Activated CD8-positive, alpha-beta memory T cell treated with anti-CD3 and anti-CD28 coated beads, Interleukin-2, amount 50 U/mL, for 48 hours (primary cell): ENCODE data around the gene XXYLT1.
A peak's percentile ranks its signal among the peaks of the same experiment; 100 is the strongest.
"Not testable (repeated sequence)": the region's sequence is repeated elsewhere in the genome, so short reads cannot be mapped to it uniquely, and the experiment has no call there.

Experiments used
- DNase-seq: peaks from one replicate; pipeline ENCODE4 v3.0.0-alpha.2; 2020

The XXYLT1 gene

DNA sequence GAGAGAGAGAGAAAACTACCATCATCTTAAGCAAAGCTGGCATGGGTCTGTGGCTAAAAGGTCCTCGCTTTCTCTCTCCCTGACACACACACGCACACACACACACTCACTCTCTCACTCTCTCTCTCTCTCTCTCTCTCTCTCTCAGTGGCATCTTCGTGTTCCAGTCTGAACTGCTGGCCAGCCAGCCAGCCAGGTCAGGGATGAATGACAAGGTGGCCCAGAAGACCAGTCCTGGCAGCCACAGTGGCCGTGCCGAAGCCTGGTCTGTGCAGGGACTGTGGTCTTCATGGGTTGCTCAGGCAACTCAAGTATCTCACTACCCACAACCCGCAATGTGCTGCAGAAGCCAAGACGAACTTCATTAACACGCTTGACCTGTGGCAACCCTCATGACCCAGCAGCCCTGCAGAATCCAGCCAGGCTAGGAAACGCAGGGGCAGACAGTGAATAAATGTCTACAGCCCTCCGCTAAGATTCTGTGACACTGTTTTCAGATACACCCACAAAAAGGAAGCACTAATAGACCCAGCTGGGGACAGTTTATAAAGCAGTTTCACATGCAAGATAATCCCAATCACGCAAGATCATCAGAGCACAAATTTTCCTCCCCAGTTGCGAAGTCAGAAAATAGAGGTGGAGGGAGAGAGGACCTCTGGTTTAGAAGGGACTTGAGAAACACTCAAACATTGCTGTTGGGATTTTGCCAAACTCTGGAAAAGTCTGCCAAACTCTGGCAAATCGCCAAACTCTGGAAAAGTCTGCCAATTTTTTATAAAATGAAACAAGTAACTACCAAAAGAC is 66.4 kb downstream of the XXYLT1 start:
- peak; percentile 35 for DNase-seq

DNA sequence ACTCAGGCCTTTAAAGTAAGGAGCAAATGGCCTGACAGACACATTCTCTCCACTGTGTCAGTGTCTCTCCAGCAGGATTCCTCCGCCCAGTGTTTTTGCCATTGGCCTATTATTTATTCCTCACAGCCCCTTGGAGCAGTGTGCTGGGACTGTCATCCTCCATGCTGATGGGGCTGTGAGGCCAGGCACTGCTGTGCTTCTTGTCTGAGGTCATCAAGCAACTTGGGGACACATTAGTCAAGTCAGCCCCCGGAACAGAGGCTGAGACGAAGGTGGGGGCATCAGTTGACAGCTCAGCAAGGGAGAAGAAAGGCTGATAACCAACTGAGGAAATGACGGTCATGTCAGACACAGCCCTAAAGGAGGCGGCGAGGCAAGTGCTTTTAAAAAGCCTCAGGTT is 67.4 kb downstream of the XXYLT1 start:
- peak; percentile 54 for DNase-seq

GRCh38 chr3:195201295-195201694 is 69.7 kb downstream of the XXYLT1 start:
- DNase-seq = peak; percentile 6

DNA sequence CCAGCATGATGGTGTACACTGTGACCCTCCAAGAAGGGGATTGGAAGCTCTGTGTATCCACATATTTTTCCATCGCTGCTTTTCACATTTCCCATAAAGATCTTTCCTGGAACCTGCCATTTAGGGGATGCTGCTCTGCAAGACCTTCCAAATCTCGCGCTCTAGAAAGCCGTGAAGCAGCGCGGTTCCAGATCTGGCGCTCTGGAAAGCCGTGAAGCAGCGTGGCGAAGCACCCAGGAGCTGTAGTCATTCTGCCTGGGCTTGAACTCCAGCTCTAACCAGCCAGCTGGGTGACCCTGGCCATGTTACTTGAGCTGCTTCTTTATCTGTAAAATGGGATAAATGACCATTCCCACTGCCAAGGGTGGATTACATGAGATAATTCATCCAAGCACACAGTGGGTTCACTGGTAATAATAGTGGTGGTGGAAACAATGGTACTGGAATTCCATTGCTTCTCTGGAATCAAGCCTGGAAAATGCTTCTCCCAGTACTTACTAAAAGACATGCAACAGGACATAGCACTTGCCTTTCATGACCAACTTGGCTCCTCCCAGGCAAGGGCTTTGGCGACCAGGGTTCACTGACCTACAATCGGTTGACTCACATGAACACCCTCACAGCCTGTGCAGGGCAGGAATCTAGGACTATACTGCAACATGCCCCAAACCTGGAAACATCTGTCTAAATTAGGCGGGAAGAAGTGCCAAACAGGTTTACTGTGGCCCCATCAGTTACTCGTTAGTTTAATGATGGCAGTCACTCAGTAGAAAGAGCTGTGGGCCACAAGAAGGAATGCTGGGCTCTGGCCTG is 70.7 kb downstream of the XXYLT1 start:
- DNase-seq = no peak

- peak; percentile 23 for DNase-seq
Measured at GRCh38 chr3:195198426-195199346, 72.3 kb downstream of the XXYLT1 start.

DNA sequence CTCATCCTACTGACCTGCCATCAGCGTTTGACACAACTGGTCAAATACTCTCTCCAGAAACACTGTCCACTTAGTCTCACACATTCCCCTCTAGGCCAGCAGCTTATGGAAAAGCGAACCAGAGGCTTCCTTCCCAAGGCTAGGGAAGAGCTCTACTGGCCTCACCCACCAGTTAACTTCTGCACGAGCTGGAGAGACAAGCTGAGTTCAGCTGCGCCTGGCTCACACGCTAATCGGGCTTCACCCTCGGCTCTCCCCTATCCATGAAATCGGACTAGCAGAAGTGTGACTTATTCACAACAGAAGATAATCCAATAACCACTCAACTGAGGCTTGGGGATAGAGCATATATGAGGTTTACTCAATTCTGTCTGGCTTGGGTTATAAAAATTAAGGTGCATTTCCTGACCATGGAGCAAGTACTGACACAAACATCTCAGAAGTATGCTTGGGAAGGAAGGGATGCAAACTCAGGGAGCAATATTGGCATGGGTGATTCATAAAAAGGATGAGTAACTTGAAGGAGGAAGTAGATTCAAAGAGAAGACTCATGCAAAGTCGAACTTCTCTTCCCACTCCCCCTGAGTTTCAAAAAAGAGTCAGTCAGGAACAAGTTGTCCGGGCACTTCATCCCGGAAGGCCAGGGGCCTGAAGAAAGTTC is 73.1 kb downstream of the XXYLT1 start:
- peak; percentile 28 for DNase-seq

- peak; percentile 35 for DNase-seq
Measured at GRCh38 chr3:195196266-195196665, 74.7 kb downstream of the XXYLT1 start.

- peak; percentile 45 for DNase-seq
Measured at GRCh38 chr3:195195321-195196209, 75.4 kb downstream of the XXYLT1 start.

GRCh38 chr3:195194559-195195206 is 76.3 kb downstream of the XXYLT1 start:
- no peak for DNase-seq

DNA sequence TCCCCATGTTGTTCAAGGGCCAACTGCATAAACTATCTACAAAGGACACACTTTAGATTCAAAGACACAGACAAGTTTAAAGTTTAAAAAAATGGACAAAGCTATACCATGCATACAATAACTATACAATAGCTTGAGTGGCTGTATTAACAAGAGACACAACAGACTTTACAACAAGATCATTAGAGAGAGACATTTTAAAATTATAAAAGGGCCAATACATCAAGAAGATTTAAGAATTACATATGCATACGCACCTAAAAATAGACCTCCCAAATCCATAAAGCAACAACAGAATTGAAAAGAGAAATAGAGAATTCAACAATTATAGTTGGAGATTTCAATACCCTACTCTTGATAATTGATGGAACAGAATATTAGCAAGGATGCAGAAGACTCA is 79.4 kb downstream of the XXYLT1 start:
- no peak for DNase-seq

DNA sequence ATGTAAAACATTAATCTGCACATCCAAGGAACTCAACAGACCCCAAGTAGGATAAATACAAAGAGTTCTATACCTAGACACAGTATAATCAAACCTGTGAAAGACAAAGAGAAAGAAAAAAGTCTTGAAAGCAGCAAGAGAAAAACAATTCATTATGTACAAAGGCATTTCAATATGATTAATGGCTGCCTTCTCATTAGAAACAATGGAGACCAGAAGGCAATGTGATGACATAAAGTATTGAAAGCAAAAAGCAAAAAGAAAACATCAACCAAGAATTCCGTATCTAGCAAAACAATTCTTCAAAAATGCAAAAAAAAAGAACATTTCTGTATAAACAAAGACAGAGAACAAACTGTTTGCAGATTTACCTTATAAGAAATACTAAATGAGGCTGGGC is 81.1 kb downstream of the XXYLT1 start:
- no peak for DNase-seq

DNA sequence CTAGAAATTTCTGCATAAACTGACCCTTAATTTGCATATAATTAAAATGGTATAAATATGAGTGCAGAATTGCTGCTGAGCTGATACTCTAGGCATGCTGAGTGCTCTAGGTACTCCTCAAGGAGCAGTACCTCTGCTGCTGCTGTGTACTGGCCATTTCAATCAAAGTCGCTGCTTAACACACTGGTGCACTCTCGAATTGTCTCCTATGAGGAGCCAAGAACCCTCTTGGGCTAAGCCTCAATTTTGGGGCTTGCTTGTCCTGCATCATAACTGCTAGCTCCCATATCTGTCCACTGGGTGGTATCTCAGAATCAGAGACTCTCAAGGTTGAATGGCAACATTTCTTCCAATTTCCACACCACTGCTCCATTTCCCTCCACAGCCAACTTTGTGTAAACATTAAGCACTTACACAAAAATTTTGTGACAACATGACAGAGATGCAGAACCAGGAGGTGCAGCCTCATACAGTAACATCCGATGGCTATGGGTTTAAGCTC is 82.5 kb downstream of the XXYLT1 start:
- no peak for DNase-seq

- DNase-seq = no peak
Measured at GRCh38 chr3:195187609-195188425, 83.1 kb downstream of the XXYLT1 start.

- not testable (repeated sequence) for DNase-seq
Measured at GRCh38 chr3:195186710-195187047, 84.3 kb downstream of the XXYLT1 start.

- no peak for DNase-seq
Measured at GRCh38 chr3:195186041-195186709, 84.8 kb downstream of the XXYLT1 start.

- no peak for DNase-seq
Measured at GRCh38 chr3:195185583-195185982, 85.4 kb downstream of the XXYLT1 start.

GRCh38 chr3:195184716-195185421 is 86.1 kb downstream of the XXYLT1 start:
- no peak for DNase-seq

DNA sequence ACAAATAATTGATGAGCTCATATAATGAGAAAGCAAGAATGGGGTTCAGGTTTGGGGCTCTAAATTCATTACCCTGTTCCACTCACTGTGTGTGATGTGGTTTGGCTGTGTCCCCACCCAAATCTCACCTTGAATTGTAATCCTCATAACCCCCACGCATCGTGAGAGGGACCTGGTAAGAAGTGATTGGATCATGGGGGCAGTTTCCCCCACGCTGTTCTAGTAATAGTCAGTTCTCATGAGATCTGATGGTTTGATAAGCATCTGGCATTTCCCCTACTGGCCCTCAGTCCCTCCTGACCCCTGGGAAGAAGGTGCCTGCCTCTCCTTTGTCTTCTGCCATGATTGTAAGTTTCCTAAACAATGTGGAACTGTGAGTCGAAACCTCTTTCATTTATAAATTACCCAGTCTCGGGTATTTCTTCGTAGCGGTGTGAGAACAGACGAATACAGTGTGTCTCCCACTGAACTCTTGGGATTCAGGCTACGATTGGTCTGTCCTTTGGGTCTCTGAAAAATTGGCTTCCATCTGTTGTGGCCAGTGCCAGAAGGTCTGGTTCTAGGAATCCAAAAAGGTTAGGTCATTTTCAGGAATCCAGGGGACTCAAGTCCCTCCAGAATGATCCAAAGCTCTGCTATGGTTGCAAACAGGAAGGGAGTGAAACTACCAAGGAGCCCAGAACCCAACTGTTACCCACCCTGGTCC is 87.7 kb downstream of the XXYLT1 start:
- no peak for DNase-seq
